Stimulated activated CD4-positive, alpha-beta T cell treated with anti-CD3 and anti-CD28 coated beads, Interleukin-4, amount 100 ng/mL, for 4 hours (primary cell): ENCODE data around the gene CUEDC2.

Source experiments
- DNase-seq, 2 experiments: peaks; one replicate each; pipeline ENCODE4 v3.0.0-alpha.2; 2020

Gene CUEDC2

DNA sequence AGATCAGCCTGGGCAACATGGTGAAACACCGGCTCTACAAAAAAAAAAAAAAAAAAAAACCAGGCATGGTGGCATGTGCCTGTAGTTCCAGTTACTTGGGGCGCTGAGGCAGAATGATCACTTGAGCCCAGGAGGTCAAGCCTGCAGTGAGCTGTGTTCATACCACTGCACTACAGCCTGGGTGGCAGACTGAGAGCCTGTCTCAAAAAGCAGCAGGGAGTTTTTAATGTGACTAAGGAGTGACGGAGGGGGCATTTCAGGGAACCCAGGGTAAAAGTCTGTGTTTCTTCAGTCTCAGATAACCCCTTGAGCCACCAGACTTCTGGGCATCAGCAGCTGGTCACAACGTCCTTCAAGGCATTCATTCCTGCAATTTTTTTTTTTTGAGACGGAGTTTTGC lies 21.1 kb upstream of the CUEDC2 start:
- DNase-seq = no peak

DNA sequence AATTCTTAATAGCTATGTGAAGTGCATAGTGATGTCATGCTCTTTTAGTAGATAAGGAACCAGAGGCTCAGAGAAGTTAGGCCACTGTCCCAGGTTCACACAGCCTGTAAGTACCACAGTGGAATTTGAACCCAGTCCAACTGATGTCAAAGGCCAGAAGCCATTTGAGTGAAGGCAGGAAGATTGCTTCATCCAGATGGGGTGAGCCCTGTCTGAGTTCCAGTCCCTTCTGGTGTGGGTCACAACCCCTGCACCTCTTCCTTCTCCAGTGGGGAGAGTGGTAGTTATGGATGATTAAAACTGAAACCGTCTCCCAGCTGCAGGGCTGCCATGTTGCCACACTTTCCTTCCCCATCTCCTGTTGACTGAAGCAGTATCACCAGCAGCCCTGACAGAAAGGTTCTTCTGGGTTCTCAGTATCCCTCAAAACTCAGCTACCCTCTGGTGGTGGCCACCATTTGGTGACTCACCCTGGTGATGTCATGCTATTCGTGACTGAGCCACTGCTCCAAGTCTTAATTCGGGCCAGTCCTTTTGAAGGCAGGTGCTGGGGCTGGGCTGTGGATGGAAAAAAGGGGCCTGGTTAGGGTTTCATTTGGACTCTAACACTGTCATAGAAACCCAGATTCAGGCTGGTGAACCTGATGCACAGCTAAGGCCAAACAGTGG lies 20.4 kb upstream of the CUEDC2 start:
- DNase-seq = peak; percentile 44 to 56

- no peak for DNase-seq
Observed at GRCh38 chr10:102451105-102451969, 19.0 kb upstream of the CUEDC2 start, which contains the start of gene C10orf95. Gene C10orf95, minus strand, starts transcription at chr10:102451543. Its CDS starts 450 bp downstream, at chr10:102451093.

DNA sequence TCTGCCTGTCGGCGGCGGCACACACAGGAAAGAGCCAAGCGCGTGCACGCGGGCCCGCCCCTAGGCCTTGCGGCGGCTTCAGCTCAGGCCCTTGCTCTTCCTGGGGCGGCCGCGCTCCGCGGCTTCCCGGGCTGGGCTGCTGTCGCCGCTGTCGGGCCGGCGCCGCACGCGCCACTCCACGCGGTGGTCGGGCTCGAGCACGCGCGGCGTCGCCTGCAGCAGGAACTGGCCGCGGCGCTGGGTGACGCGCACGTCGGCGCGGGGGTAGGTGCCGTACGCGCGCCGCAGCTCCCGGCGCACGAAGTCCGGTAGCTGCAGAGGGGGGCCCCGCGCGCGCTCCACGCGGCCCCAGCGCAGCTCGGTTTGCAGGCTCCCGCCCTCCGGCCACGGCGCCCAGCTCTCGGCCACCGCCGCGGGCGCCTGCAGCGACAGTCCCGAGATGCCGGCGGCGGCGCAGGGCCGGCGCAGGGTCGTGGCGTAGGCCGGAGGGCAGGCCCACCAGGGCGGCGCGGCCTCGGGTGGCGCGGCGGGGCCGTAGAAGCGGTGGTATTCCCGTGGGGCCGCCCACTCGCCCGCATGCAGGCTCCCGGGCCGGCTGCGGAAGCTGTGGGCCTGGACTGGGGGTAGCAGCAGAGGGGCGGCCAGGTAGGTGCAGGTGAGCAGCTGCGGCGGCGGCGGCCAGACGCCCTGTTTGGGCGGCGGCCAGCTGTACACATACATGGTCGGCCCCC lies 18.2 kb upstream of the CUEDC2 start:
- peak; percentile 82 to 86 for DNase-seq

DNA sequence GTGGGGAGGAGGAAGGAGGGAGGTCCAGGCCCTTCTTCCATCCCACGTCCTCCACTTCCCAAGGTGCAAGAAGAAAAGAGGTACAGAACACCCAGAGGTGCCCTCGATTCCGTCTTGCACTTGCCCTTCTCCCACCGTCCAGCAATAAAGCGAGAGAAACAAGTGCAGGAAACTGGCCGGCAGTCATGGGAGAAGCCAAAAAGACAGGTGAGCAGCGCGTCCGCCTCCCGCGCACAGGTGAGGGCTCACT lies 17.7 kb upstream of the CUEDC2 start:
- DNase-seq = no peak

GRCh38 chr10:102449321-102450123 lies 17.1 kb upstream of the CUEDC2 start:
- peak; percentile 78 to 90 for DNase-seq

DNA sequence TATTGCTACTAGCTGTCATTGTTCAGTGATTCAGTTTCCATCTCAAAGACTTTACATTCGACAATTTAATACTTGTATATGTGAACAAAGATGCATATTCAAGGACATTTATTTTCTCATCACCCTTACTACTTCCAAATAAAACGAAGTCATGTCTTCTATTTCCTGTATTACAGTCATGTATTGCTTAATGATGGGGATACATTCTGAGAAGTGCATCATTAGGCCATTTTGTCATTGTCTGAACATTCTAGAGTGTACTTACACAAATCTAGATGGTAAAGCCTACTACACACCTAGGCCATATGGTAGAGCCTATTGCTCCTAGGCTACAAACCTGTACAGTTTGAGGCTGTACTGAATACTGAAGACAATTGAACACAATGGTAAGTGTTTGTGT lies 12.5 kb upstream of the CUEDC2 start:
- DNase-seq = no peak

GRCh38 chr10:102438374-102438773 lies 6.0 kb upstream of the CUEDC2 start:
- no peak for DNase-seq

- no peak for DNase-seq
Observed at GRCh38 chr10:102437515-102437914, 5.1 kb upstream of the CUEDC2 start.

- DNase-seq = no peak
Observed at GRCh38 chr10:102436312-102436711, 3.9 kb upstream of the CUEDC2 start.

DNA sequence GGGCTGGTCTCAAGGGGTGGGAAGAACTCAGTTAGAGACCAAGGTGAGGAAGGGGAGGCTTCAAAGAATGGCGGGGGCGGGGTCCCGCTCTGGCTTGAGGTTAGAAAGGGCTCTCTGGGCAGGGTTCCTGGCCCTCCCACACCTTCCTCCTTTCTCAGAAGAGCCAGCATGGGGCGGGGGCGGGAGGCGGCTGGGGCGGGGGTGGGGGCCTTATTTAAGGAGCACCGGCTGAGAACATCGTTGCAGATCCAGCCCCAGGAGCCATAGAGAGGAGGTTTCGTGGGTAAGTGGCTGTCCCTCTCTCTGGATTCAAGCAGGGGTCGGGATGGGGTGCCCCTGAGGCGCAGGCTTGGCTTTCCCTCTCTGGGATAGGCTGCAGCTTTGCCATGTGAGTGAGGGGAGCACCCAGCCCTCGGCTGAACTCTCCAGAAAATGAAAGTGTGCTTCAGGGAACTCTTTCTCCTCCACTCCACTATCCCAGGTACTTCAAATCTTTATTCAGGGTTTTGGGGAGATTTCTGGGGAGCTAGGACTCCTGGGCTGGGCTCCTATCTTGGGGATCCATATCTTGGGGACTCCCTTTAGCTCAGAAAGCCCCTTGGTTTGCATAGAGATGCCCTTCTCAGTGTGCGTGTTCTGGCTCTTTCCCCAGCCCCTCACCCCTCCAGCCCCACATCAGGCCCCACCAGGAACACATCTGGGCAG lies 3.3 kb upstream of the CUEDC2 start:
- DNase-seq = peak; percentile 39 to 69

DNA sequence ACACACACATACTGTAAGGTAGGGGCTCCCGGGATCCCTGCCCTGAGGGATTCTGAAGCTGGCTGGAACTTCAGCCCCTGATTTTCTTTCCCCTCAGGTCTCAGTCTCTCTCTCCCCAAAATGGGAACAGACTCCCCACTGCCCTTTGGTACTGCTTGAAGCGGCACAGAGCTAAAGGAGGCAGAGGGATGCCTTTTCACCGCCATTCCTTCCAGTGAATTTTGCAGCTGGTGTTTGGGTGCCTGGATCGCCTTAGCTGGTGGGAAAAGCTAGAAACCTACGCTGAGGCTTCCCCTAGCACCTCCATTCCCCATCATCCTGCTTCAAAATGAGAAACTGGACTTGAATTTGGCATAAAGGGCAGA lies 2.7 kb upstream of the CUEDC2 start:
- DNase-seq = no peak

DNA sequence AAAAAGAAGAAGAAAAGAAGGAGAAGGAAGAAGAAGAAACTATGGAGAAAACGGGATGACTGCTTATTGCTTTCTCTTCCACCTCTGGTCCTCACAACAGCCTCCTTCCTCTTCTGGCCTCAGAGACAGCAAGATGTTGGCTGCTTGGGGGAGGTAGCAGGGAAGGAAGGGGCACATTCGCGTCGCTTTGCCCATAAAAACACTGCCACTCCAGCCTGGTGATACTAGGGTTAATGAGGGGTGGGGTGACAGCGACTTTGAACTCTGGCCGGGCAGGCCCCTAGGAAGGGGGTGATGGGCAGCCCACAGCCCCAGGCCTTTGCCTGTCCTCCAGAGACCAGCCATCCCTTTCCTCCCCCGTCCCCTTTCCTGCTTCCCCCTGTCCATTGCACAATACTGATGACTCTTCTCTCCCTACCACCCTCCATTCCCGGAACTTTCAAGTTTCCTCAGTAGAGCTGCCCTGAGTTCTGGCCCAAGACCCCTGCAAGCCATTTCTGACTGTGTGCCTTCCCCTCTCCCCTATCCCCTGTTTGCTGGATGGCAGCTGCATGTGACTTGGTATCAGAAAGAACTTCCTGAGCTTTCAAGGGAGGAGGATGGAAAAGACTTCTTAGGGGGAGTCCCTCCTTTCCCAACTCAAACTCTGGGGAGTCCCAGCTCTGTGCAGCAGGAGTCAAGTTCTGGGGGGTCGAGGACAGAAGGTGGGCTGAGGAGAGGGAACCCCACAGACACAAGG lies 2.2 kb upstream of the CUEDC2 start:
- DNase-seq = no peak

DNA sequence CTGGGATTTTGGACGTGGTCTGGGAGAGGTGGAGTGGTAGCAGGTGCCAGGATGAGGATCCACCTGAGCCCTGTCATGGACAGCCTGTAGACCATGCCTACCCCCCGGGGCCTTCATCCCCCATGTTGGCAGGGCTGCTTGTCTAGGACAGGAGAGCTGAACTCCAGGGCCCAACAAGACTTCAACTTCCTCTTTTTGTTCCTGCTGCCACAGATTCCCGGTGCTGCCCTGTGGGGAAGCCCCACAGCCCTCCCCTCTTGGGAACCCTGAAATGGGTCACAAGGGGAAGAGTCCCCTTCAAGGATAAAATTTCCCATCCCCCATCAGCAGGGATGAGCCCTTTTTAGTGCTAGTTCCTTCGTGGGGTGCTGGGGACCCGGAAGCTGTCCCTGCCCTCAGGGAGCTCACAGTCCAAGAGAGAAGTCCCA lies 1.3 kb upstream of the CUEDC2 start:
- DNase-seq = no peak

DNA sequence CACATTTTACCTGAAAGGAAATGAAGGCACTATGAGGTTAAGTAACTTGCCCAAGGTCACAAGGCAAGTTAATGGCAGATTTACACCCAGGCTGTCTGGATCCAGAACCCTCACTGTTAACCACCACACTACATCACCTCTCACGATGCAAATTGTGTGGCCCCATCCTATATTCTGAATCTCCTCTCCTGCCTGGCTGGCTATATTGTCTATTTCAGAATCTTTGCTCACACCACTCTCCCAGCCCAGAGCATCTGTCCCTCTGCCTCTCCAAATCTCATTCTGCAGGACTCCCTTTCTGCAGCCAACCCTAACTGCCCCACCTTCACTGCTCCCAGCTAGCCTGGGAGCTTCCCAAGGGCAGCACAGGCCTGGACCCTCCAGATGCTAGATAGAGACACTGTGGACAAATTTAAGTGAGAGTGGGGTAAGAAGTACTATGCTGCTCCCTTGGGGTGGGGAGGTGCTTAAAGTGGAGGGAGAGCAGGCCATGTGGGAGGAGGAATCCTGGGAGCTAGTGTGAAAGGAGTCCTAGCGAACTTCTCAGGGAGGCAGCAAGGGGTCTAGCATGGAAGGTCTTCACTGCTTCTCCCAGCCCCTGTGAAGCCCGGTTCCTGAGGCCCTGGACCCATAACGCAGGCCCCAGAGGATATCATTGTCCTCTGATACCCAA lies 786 bp downstream of the CUEDC2 start:
- DNase-seq = no peak

DNA sequence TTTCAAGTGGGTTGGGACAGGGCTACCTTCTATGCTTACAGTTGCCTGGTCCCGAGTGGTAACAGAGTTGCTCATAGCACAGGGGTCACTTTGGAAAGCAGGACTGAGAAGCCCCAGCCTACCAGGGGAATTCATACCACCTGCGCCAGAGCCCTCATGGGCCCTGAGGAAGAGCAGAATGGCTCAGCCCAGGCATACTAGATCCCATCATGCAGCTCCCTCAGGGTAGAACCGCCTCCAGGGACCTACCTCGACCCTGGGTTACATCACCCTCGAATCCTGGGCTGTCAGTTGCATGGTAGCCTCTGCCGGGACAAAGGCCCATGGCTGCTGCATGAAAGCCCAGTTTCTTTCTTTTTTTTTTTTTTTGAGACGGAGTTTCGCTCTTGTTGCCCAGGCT lies 2.9 kb downstream of the CUEDC2 start:
- DNase-seq = no peak

DNA sequence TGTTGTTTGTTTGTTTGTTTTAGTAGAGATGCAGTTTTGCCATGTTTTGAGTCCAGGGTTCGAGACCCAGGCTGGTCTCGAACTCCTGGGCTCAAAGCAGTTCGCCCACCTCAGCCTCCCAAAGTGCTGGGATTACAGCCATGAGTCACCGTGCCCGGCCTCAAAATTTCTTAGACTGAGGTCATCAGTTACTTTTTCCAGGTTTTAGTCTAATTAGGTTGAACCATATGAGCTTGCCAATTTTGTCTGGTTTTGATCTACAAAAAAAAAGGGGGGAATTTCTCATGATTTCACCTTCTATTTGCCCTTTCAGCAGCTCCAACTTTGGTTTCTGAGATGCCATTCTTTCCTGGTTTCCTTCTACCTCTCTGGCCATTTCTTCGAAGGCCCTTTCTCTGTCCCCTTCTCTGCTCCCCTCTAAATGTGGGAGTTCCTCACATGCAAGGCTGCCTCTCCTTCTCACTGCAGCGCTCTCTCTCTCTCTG lies 5.5 kb downstream of the CUEDC2 start:
- DNase-seq = no peak

- no peak for DNase-seq
Observed at GRCh38 chr10:102425444-102425843, 6.9 kb downstream of the CUEDC2 start.

GRCh38 chr10:102424916-102425315 lies 7.5 kb downstream of the CUEDC2 start:
- DNase-seq = no peak

- no peak for DNase-seq
Observed at GRCh38 chr10:102424145-102424544, 8.2 kb downstream of the CUEDC2 start.
